SU-DHL-6 (cell line): ENCODE measurements around the gene KRTAP4-3.
"Not testable (repeated sequence)": the region's sequence is repeated elsewhere in the genome, so short reads cannot be mapped to it uniquely, and the experiment has no call there.

Experiments
- H2AFZ ChIP-seq: fragments of 200-600 bp; sonication (generic); 2 replicates; pipeline ENCODE4 v1.6.1; 2014; ENCODE audit warnings: low read depth, mild to moderate bottlenecking, moderate library complexity, mixed read lengths, antibody characterized with exemption, low read length; ENCODE audit not compliant: severe bottlenecking
- H3F3A ChIP-seq: fragments of 200-600 bp; shearing (Covaris generic); 2 replicates; pipeline ENCODE4 v1.6.0; 2016; ENCODE audit warnings: antibody characterized with exemption, mild to moderate bottlenecking; ENCODE audit not compliant: insufficient read depth
- H3K27ac ChIP-seq: fragments of 200-600 bp; sonication (generic); 2 replicates; pipeline ENCODE4 v1.5.1; 2016; ENCODE audit warnings: low read depth, mild to moderate bottlenecking, low read length, moderate library complexity, mixed read lengths
- H3K27me3 ChIP-seq: fragments of 200-600 bp; sonication (generic), shearing (Covaris generic); 2 replicates; pipeline ENCODE4 v1.6.0; 2014; ENCODE audit warnings: mild to moderate bottlenecking, low read length
- H3K36me3 ChIP-seq: fragments of 200-600 bp; sonication (generic); 2 replicates; pipeline ENCODE4 v1.6.1; 2014; ENCODE audit warnings: mild to moderate bottlenecking, low read length, mixed read lengths
- H3K4me2 ChIP-seq: fragments of 300-600, 200-600 bp; shearing (Covaris generic), sonication (generic); 2 replicates; pipeline ENCODE4 v1.6.0; 2014; ENCODE audit warnings: low read length, low read depth, mild to moderate bottlenecking; ENCODE audit not compliant: poor library complexity, severe bottlenecking
- H3K4me3 ChIP-seq: fragments of 200-600 bp; sonication (generic); 2 replicates; pipeline ENCODE4 v1.5.1; 2014; ENCODE audit warnings: antibody characterized with exemption, low read length, mild to moderate bottlenecking, mixed read lengths; ENCODE audit not compliant: insufficient read depth, poor library complexity, severe bottlenecking
- H3K79me2 ChIP-seq: fragments of 200-600 bp; sonication (generic); 2 replicates; pipeline ENCODE4 v1.6.1; 2014; ENCODE audit warnings: mild to moderate bottlenecking, low read length, moderate library complexity; ENCODE audit not compliant: insufficient read depth
- H3K9ac ChIP-seq: fragments of 200-600 bp; sonication (generic); 2 replicates; pipeline ENCODE4 v1.7.0; 2014; ENCODE audit warnings: mild to moderate bottlenecking, low read length
- H3K9me2 ChIP-seq: fragments of 200-600 bp; sonication (generic); replicated peaks from 2 replicates; pipeline ENCODE4 v1.6.1; 2014; ENCODE audit warnings: low read length; ENCODE audit not compliant: insufficient read depth
- H3K9me3 ChIP-seq: fragments of 200-600 bp; sonication (generic); 2 replicates; pipeline ENCODE4 v1.6.1; 2014; ENCODE audit warnings: low read length, mixed read lengths; ENCODE audit not compliant: insufficient read depth
- H4K20me1 ChIP-seq: fragments of 200-600 bp; sonication (generic); 2 replicates; pipeline ENCODE4 v1.6.1; 2014; ENCODE audit warnings: low read depth, mild to moderate bottlenecking, antibody characterized with exemption, low read length, moderate library complexity, mixed read lengths
- CTCF ChIP-seq: fragments of 200-600 bp; sonication (generic); IDR thresholded peaks from one replicate; pipeline ENCODE4 v1.5.1; 2017; ENCODE audit warnings: antibody characterized with exemption, mild to moderate bottlenecking, low read length, moderate library complexity; ENCODE audit not compliant: insufficient read depth, poor library complexity, severe bottlenecking
- EZH2phosphoT487 ChIP-seq: fragments of 200-600 bp; sonication (generic), shearing (Covaris generic); conservative IDR thresholded peaks from 2 replicates; pipeline ENCODE4 v1.6.1; 2018; ENCODE audit warnings: mild to moderate bottlenecking, antibody characterized with exemption, low read length, moderate library complexity, mixed read lengths

KRTAP4-3 gene

GRCh38 chr17:41121742-41122141 is 46.3 kb downstream of the KRTAP4-3 start:
- TF ChIP-seq EZH2phosphoT487 (no peak), CTCF (no peak)
- H3K4me3 ChIP-seq: no peak overlapping the region
- no peaks in the 10 kb centered on the region for H3K79me2 ChIP-seq
- H3K4me2 ChIP-seq: no peak overlapping the region
- no peak overlapping the region for H2AFZ ChIP-seq
- no peak overlapping the region for H3K9ac ChIP-seq
- H3K9me2 ChIP-seq: no peaks in the 10 kb centered on the region
- H4K20me1 ChIP-seq: no peaks in the 10 kb centered on the region
- H3K27me3 ChIP-seq: no peaks in the 10 kb centered on the region
- H3F3A ChIP-seq: no peaks in the 10 kb centered on the region
- H3K27ac ChIP-seq: no peak overlapping the region
- no peaks in the 10 kb centered on the region for H3K36me3 ChIP-seq
- H3K9me3 ChIP-seq: 0 out of 2 replicates have a peak, but pooled peaks cover 6% of the 10 kb centered on the region

GRCh38 chr17:41119696-41120690 is 48.0 kb downstream of the KRTAP4-3 start:
- H3K36me3 ChIP-seq, H2AFZ ChIP-seq, H3K9me2 ChIP-seq, H3K27me3 ChIP-seq, H3F3A ChIP-seq, H3K4me3 ChIP-seq, H3K9ac ChIP-seq, H4K20me1 ChIP-seq, H3K79me2 ChIP-seq, H3K9me3 ChIP-seq, H3K4me2 ChIP-seq, H3K27ac ChIP-seq: not testable (repeated sequence)

GRCh38 chr17:41118721-41119120 is 49.3 kb downstream of the KRTAP4-3 start:
- 0 out of 2 replicates have a peak, but pooled peaks cover 6% of the 10 kb centered on the region for H3K9me3 ChIP-seq
- H3K9me2 ChIP-seq: no peaks in the 10 kb centered on the region
- H3K9ac ChIP-seq: no peak overlapping the region
- no peaks in the 10 kb centered on the region for H3K36me3 ChIP-seq
- TF ChIP-seq EZH2phosphoT487: no peak
- TF ChIP-seq CTCF: no peak
- no peaks in the 10 kb centered on the region for H3K27me3 ChIP-seq
- no peak overlapping the region for H3K27ac ChIP-seq
- no peaks in the 10 kb centered on the region for H3K79me2 ChIP-seq
- H3F3A ChIP-seq: no peaks in the 10 kb centered on the region
- H4K20me1 ChIP-seq: no peaks in the 10 kb centered on the region
- no peak overlapping the region for H3K4me3 ChIP-seq
- no peak overlapping the region for H2AFZ ChIP-seq
- no peak overlapping the region for H3K4me2 ChIP-seq

GRCh38 chr17:41117846-41118386 is 50.1 kb downstream of the KRTAP4-3 start, which contains the start of gene KRTAP4-11:
TSS of gene KRTAP4-11 (minus strand) at chr17:41118373. CDS start at chr17:41118315, 58 bp downstream.
- H3K79me2 ChIP-seq, H3F3A ChIP-seq, H3K4me2 ChIP-seq, H4K20me1 ChIP-seq, H3K27ac ChIP-seq, H3K9ac ChIP-seq, H2AFZ ChIP-seq, H3K9me3 ChIP-seq, H3K9me2 ChIP-seq, H3K4me3 ChIP-seq, H3K27me3 ChIP-seq, H3K36me3 ChIP-seq: not testable (repeated sequence)
